Measurements from ENCODE around the gene TMEM203. TPM values are rescaled to one million over a fixed set of nuclear protein-coding genes. Genes with fewer than 3 reads are reported as not detected.

Gene TMEM203
- total and polyA plus RNA-seq, 4 donors: 19.9 to 27.5 (median 21.5) TPM

- no peak for DNase-seq (ENCODE audit: low spot score)
- Histone ChIP-seq H3K4me3 (ENCODE audit: low read depth in 1 of 3, low read length in 3 of 3) (no peak overlapping the region), H3K27me3 (ENCODE audit: control insufficient read depth in 4 of 4, insufficient read depth in 4 of 4, low read length in 3 of 4) (no peaks in the 10 kb centered on the region), H3K9me3 (ENCODE audit: control insufficient read depth in 4 of 4, low read length in 3 of 4) (no peaks in the 10 kb centered on the region), H3K27ac (ENCODE audit: low read depth in 1 of 2, low read length in 2 of 2) (no peak overlapping the region), H3K9ac (ENCODE audit: low read depth in 1 of 2, low read length in 2 of 2) (no peak overlapping the region), H3K36me3 (ENCODE audit: control insufficient read depth in 4 of 4, insufficient read depth in 3 of 4, low read depth in 1 of 4, low read length in 3 of 4) (peaks cover 0 to 5% (median under 1%) of the 10 kb centered on the region in 4 donors), H3K4me1 (ENCODE audit: control insufficient read depth in 4 of 4, insufficient read depth in 4 of 4, low read length in 3 of 4) (peaks cover 2 to 17% (median 7%) of the 10 kb centered on the region in 4 donors)
- TF ChIP-seq RXRA (IDR thresholded peaks at IDR 0.05): no peak
- no peak for TF ChIP-seq EGR1 (IDR thresholded peaks at IDR 0.05; ENCODE audit: low read depth in 2 of 2)
- no peak for TF ChIP-seq MAX (IDR thresholded peaks at IDR 0.05)
- TF ChIP-seq ATF3 (IDR thresholded peaks at IDR 0.05): no peak
- no peak for TF ChIP-seq RAD21 (IDR thresholded peaks at IDR 0.05)
- no peak for TF ChIP-seq REST (IDR thresholded peaks at IDR 0.05)
- TF ChIP-seq FOXA2 (IDR thresholded peaks at IDR 0.05): no peak
- TF ChIP-seq ZBTB33 (IDR thresholded peaks at IDR 0.05): no peak
- TF ChIP-seq CTCF (IDR thresholded peaks at IDR 0.05; ENCODE audit: low read depth, low read length, missing input control): no peak
- no peak for TF ChIP-seq JUND (IDR thresholded peaks at IDR 0.05)
- TF ChIP-seq SP1 (IDR thresholded peaks at IDR 0.05): no peak
- no peak for TF ChIP-seq HNF4A (conservative IDR thresholded peaks at IDR 0.05)
- no peak for TF ChIP-seq NR2F2 (IDR thresholded peaks at IDR 0.05)
- no peak for TF ChIP-seq GABPA (IDR thresholded peaks at IDR 0.05 in 1 of 2, conservative IDR thresholded peaks at IDR 0.05 in 1 of 2)
- TF ChIP-seq YY1 (IDR thresholded peaks at IDR 0.05): no peak
- TF ChIP-seq HNF4G (IDR thresholded peaks at IDR 0.05): no peak
- no peak for TF ChIP-seq TAF1 (conservative IDR thresholded peaks at IDR 0.05)
- WGBS: 72% methylated on average over 36 of the region's 36 CpGs
Measured at GRCh38 chr9:137217276-137218211, 12.1 kb upstream of the TMEM203 start.
